Activated B cell treated with CpG ODN at 0.5 μM for 24 hours (primary cell): ENCODE results near the gene CYB561D2. TPM values are rescaled to one million over a fixed set of nuclear protein-coding genes. Genes with fewer than 3 reads are reported as not detected.

Experiments
- ATAC-seq: fragments of 200-7000 bp; cut with Tn5 transposase; one replicate; pipeline ENCODE4 v1.10.0; 2021; ENCODE audit warnings: low read depth, mild to moderate bottlenecking, moderate library complexity
- CTCF ChIA-PET: fragments of 350-600 bp; sonication (Branson Sonifier 250); formaldehyde crosslinking; loops from one replicate; lab custom pipeline; 2021; ENCODE audit warnings: antibody characterized with exemption; lab: Charles Lee
- POLR2A ChIA-PET: fragments of 350-600 bp; sonication (Branson Sonifier 250); formaldehyde crosslinking; loops from one replicate; lab custom pipeline; 2021; ENCODE audit warnings: antibody characterized with exemption; lab: Charles Lee
- DNase-seq: peaks from one replicate; pipeline ENCODE4 v3.0.0; 2022
- H3K27ac Mint-ChIP-seq: one replicate; pipeline ENCODE4 v1.8.0; 2020; ENCODE audit warnings: mixed read lengths
- H3K27me3 Mint-ChIP-seq: one replicate; pipeline ENCODE4 v1.8.0; 2021; ENCODE audit warnings: mixed read lengths
- H3K36me3 Mint-ChIP-seq: one replicate; pipeline ENCODE4 v1.8.0; 2021; ENCODE audit warnings: low read depth, mixed read lengths
- H3K4me1 Mint-ChIP-seq: one replicate; pipeline ENCODE4 v1.8.0; 2021; ENCODE audit warnings: mixed read lengths
- H3K4me3 Mint-ChIP-seq: one replicate; pipeline ENCODE4 v1.8.0; 2020; ENCODE audit warnings: mild to moderate bottlenecking, mixed read lengths
- H3K9me3 Mint-ChIP-seq: one replicate; pipeline ENCODE4 v1.8.0; 2020; ENCODE audit warnings: mixed read lengths
- intact Hi-C: fragments of 100-400 bp; cut with micrococcal nuclease; formaldehyde crosslinking; loops from one replicate; pipeline ENCODE4 v1.15.1; 2024
- total RNA-seq: library from RNA; stranded (reverse); gene quantifications from 2 replicates; pipeline ENCODE4 v1.2.3, GENCODE V29; 2022
- TF ChIP-seq, protein P1 (sequence below): fragments of 200-600 bp; IDR thresholded peaks from one replicate; pipeline ENCODE4 v1.8.0; 2022; ENCODE audit warnings: antibody characterized with exemption, mild to moderate bottlenecking

CYB561D2 gene
- total RNA-seq, 1 donor from 2014 or later: 26.0 TPM

DNA sequence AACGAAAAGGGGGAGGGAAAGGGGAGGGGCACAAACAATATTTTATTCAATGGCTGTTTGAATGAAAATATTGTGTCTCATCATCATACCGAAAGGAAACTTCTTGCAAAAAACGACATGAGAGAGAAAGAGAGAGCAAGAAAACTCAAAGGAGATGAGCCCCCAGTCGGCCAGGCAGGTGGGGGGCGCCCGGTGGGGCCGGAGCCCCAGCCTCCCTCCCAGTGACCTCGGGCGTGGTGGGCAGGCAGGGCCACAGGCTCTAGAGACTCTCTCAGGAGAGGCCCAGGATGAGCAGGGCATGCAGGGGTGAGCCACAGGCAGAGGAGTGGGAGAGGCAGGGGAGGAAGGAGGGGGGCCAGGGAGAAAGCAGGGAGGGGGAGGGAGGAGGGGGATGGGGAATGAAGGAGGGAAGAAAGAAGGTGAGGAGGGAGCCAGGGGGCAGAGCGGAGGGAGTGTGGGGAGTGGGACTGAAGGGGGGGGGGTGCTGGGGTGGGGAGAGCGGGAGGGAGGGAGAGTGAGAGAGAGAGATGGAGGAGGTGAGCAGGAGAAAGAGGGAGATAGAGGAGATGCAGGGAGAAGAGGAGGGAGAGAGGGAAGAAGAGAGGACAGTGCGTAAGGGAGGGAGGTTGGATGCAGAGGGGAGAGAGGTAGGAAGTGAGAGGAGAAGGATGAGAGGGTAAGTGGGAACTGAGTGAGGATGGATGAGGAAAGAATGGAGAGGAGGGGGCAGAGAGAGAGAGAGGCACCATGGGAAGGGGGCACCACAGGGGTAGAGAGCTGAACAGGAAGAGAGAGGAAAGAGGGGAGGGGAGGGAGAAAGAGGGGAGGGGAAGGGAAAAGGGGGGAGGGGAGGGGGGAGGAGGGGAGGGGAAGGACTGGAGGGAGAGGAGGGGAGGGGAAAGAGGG lies 22.7 kb downstream of the CYB561D2 start:
- H3K36me3 Mint-ChIP-seq: no peaks in the 10 kb centered on the region
- H3K27me3 Mint-ChIP-seq: peaks cover 2% of the 10 kb centered on the region
- H3K27ac Mint-ChIP-seq: no peak overlapping the region
- intact Hi-C loops: no loop called here
- no peaks in the 10 kb centered on the region for H3K4me1 Mint-ChIP-seq
- H3K4me3 Mint-ChIP-seq: no peak overlapping the region
- POLR2A ChIA-PET: no interaction called here
- CTCF ChIA-PET: no interaction called here
- TF ChIP-seq, protein P1, sequence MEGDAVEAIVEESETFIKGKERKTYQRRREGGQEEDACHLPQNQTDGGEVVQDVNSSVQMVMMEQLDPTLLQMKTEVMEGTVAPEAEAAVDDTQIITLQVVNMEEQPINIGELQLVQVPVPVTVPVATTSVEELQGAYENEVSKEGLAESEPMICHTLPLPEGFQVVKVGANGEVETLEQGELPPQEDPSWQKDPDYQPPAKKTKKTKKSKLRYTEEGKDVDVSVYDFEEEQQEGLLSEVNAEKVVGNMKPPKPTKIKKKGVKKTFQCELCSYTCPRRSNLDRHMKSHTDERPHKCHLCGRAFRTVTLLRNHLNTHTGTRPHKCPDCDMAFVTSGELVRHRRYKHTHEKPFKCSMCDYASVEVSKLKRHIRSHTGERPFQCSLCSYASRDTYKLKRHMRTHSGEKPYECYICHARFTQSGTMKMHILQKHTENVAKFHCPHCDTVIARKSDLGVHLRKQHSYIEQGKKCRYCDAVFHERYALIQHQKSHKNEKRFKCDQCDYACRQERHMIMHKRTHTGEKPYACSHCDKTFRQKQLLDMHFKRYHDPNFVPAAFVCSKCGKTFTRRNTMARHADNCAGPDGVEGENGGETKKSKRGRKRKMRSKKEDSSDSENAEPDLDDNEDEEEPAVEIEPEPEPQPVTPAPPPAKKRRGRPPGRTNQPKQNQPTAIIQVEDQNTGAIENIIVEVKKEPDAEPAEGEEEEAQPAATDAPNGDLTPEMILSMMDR: no peak
- no peak for ATAC-seq
- no peak for DNase-seq
- no peaks in the 10 kb centered on the region for H3K9me3 Mint-ChIP-seq

DNA sequence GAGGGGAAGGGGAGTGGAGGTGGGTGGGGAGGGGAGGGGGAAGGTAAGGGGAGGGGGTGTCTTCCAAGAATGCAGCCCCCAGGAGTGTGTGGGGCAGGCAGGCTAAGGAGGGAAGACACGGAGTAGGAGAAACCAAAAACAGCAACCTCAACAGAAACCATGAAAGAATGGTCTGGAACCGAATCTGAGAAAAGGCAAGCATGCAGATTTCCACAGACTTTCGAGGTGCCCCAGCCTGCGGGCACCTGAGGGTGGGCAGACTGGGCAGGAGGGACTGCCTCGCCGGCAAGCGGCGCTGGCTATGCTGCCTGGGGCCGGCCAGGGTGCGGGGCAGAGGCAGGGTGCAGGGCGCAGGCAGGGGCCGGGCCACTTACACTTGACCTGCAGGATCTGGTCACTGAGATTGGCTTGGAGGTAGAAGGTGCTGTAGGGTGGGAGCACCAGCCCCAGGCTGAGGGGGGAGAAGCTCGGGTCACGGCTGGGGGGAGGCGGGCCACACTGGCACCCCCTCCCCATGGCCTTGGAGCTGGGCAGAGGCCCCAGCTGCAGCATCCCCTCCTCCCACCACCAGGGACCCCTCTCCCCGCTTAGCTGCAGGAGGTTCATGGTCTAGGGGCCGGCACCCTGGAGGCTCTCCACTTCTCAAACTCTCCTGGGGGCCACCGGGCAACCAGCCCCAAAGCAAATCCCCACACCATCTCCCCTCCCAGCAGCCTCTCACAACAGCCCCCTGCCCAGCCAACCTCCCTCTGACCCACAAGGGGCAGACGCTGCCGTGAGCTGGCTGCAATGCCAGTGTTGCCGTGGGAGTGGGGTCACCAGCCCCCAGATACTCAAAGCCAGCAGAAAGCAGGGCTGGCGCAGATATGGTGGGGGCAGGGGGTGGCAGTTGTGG lies 23.9 kb downstream of the CYB561D2 start:
- H3K27me3 Mint-ChIP-seq: no peaks in the 10 kb centered on the region

DNA sequence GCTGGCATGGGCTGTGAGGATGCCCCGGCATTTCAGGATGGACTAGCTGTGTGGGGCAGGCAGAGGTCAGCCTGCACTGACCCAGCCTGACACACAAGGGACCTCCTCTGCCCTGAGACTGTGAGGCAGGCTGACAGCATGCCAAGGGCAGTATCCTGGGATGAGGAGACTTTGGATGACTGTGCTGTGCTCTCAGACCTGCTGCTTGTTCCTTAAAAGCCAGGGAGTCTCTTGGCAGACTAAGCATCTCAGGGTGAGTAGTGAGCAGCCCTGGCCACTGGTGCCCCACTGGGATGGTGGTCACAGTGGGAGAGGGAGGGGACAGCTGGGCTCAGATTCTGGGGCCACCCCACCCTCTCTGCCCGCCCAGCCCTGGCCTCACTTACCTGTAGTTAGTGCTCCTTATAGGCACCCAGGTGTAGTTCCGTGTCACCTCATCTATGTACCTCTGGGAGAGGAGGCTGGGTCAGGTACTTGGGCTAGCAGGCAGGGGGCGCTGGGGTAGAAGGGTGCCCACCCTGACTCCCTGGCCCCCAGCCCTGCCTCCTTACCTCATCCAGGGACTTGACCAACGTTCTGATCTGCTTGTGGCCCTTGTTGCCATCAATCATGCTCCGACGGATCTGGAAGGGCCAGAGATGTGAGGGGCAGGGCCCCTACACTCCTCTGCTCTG lies 24.7 kb downstream of the CYB561D2 start:
- DNase-seq (no peak), ATAC-seq (no peak)
- intact Hi-C loops: no loop called here
- POLR2A ChIA-PET: no interaction called here
- no peaks in the 10 kb centered on the region for H3K9me3 Mint-ChIP-seq
- no peaks in the 10 kb centered on the region for H3K27me3 Mint-ChIP-seq
- H3K4me1 Mint-ChIP-seq: no peaks in the 10 kb centered on the region
- H3K27ac Mint-ChIP-seq: no peak overlapping the region
- no peak overlapping the region for H3K4me3 Mint-ChIP-seq
- H3K36me3 Mint-ChIP-seq: no peaks in the 10 kb centered on the region
- CTCF ChIA-PET: no interaction called here
- TF ChIP-seq, protein P1: no peak

More for the DNA sequence above, 23.9 kb downstream of the CYB561D2 start:
- TF ChIP-seq, protein P1: no peak
- no peaks in the 10 kb centered on the region for H3K9me3 Mint-ChIP-seq
- no peak overlapping the region for H3K27ac Mint-ChIP-seq
- H3K36me3 Mint-ChIP-seq: no peaks in the 10 kb centered on the region
- intact Hi-C loops: no loop called here
- DNase-seq (no peak), ATAC-seq (no peak)
- ChIA-PET POLR2A (no interaction called here), CTCF (no interaction called here)
- no peaks in the 10 kb centered on the region for H3K4me1 Mint-ChIP-seq
- H3K4me3 Mint-ChIP-seq: no peak overlapping the region

DNA sequence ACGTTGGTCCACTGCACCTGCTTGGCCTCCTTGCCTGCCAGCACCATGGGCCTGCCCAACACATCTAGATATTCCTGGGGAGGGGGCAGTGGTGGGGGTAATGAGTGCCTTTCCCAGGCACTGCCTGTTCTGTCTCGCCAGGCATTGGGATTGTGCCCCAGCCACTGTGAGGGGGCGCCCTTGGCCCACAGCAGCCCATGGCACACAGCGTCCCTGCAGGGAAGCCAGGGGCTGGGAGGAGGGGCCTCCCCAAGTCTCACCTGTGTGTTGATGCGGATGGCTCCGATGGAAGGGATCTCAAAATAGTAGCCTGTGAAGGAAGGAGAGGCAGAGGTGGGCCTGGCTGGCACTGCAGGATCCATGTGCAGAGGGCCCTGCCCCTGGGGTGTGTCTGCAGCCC lies 27.4 kb downstream of the CYB561D2 start:
- ChIA-PET CTCF (no interaction called here), POLR2A (no interaction called here)
- no peak for ATAC-seq
- TF ChIP-seq, protein P1: no peak
- Mint-ChIP-seq H3K27ac (no peak overlapping the region), H3K36me3 (no peaks in the 10 kb centered on the region), H3K9me3 (no peaks in the 10 kb centered on the region), H3K27me3 (no peaks in the 10 kb centered on the region), H3K4me3 (no peak overlapping the region), H3K4me1 (no peaks in the 10 kb centered on the region)
- DNase-seq: no peak
- intact Hi-C loops: no loop called here
